ENCODE measurements around the gene GALNT14. TPM values are rescaled to one million over a fixed set of nuclear protein-coding genes. Genes with fewer than 3 reads are reported as not detected.

GALNT14 gene
- total and polyA plus RNA-seq, 2 of the 13 experiments (the other 11 are each of a cell fraction or from before 2014, with no cell fraction given) = not detected

GRCh38 chr2:30888852-30889409 lies 249.3 kb downstream of the GALNT14 start:
- BruUV-seq (replicated peaks) = no TSS peak
- intact Hi-C loops (cut with micrococcal nuclease; ENCODE audit: unreplicated experiment) = no loop called here
- Histone ChIP-seq H2AFZ (ENCODE audit: low read length) (no peak overlapping the region), H4K20me1 (ENCODE audit: insufficient read depth, low read length) (no peaks in the 10 kb centered on the region), H3K27me3 (ENCODE audit: control insufficient read depth in 1 of 2, insufficient read depth in 2 of 2, low read length in 2 of 2) (no peaks in the 10 kb centered on the region; a peak in 1 of 5 replicates), H3K27ac (ENCODE audit: extremely low read length, insufficient read depth, low read length) (no peak overlapping the region), H3K36me3 (replicated peaks in 1 of 2; ENCODE audit: control insufficient read depth in 1 of 2, insufficient read depth in 2 of 2, low read length in 2 of 2) (no peaks in the 10 kb centered on the region), H3K4me3 (replicated peaks in 1 of 3; ENCODE audit: insufficient read depth in 1 of 3, low read depth in 2 of 3, low read length in 3 of 3) (no peak overlapping the region), H3K79me2 (ENCODE audit: insufficient read depth, low read length) (no peaks in the 10 kb centered on the region), H3K9me3 (ENCODE audit: low read length) (no peaks in the 10 kb centered on the region), H3K9ac (ENCODE audit: insufficient read depth, low read depth, low read length) (no peak overlapping the region), H3K4me2 (ENCODE audit: low read depth, low read length) (no peak overlapping the region), H3K4me1 (ENCODE audit: insufficient read depth, low read length) (no peaks in the 10 kb centered on the region)
- peak; percentile 91 to 94 for TF ChIP-seq MAFK (conservative IDR thresholded peaks at IDR 0.05 in 1 of 2, IDR thresholded peaks at IDR 0.05 in 1 of 2; ENCODE audit: low read length in 2 of 2)
- TF ChIP-seq IRX3 (CRISPR knock-in tag; IDR thresholded peaks at IDR 0.05; ENCODE audit: borderline replicate concordance, low read depth) = no peak
- TF ChIP-seq RERE (CRISPR knock-in tag; IDR thresholded peaks at IDR 0.05; ENCODE audit: low read depth) = no peak
- no peak for TF ChIP-seq SIN3A (IDR thresholded peaks at IDR 0.05; ENCODE audit: borderline replicate concordance, low read depth, low read length)
- no peak for TF ChIP-seq PLSCR1 (CRISPR knock-in tag; IDR thresholded peaks at IDR 0.05; ENCODE audit: borderline replicate concordance)
- no peak for TF ChIP-seq SNRNP70 (IDR thresholded peaks at IDR 0.05; ENCODE audit: low read depth, low read length)
- peak; percentile 92 for TF ChIP-seq MAFF (IDR thresholded peaks at IDR 0.05; ENCODE audit: low read depth, low read length)
- TF ChIP-seq ZNF660 (CRISPR knock-in tag; IDR thresholded peaks at IDR 0.05; ENCODE audit: borderline replicate concordance, low read depth) = no peak
- no peak for TF ChIP-seq FUBP1 (CRISPR knock-in tag; IDR thresholded peaks at IDR 0.05; ENCODE audit: borderline replicate concordance)
- no peak for TF ChIP-seq ZNF224 (CRISPR knock-in tag; IDR thresholded peaks at IDR 0.05)
- no peak for TF ChIP-seq ZNF766 (CRISPR knock-in tag; IDR thresholded peaks at IDR 0.05; ENCODE audit: borderline replicate concordance)
- no peak for TF ChIP-seq ZNF558 (CRISPR knock-in tag; IDR thresholded peaks at IDR 0.05; ENCODE audit: borderline replicate concordance)
- no peak for FAIRE-seq
- ATAC-seq = no peak
- ChIA-PET CTCF (ENCODE audit: low intra/inter-chr PET ratio, low total read pairs) (no interaction called here), POLR2A (no interaction called here)
- in situ Hi-C loops (cut with HindIII; ENCODE audit: extremely low pct_ligation_motif_present, low pct_unique_long_range_greater_than_20kb) = no loop called here
- 37% methylated on average over 7 of the region's 7 CpGs for WGBS (ENCODE audit: low lambda C conversion rate)
- no peak for DNase-seq (ENCODE audit: low spot score)
